HG03135 (cell line): ENCODE measurements around the gene XPOT.

Experiments used
- ATAC-seq: cut with Tn5 transposase; IDR thresholded peaks from one replicate; pipeline ENCODE4 v1.9.1; 2021; ENCODE audit warnings: mild to moderate bottlenecking, moderate library complexity; ENCODE audit not compliant: unreplicated experiment

XPOT gene

GRCh38 chr12:64413884-64414283, 9.7 kb downstream of the XPOT start:
- ATAC-seq: no peak

- ATAC-seq: no peak
These were observed 14.0 kb downstream of the XPOT start for GRCh38 chr12:64418209-64418608.

GRCh38 chr12:64419696-64420095, 15.5 kb downstream of the XPOT start:
- no peak for ATAC-seq

- no peak for ATAC-seq
These were observed 23.8 kb downstream of the XPOT start for GRCh38 chr12:64427988-64428387.

GRCh38 chr12:64428956-64429355, 24.8 kb downstream of the XPOT start:
- ATAC-seq: no peak

- no peak for ATAC-seq
These were observed 26.7 kb downstream of the XPOT start for GRCh38 chr12:64430886-64431285.

- ATAC-seq: no peak
These were observed 27.6 kb downstream of the XPOT start for GRCh38 chr12:64431791-64432190.

GRCh38 chr12:64433915-64434314, 29.7 kb downstream of the XPOT start:
- ATAC-seq: no peak

- no peak for ATAC-seq
These were observed 35.9 kb downstream of the XPOT start for GRCh38 chr12:64440100-64440499.

GRCh38 chr12:64445490-64445889, 41.3 kb downstream of the XPOT start:
- no peak for ATAC-seq

- no peak for ATAC-seq
These were observed 42.1 kb downstream of the XPOT start for GRCh38 chr12:64446295-64446694.

GRCh38 chr12:64450057-64450640, 46.0 kb downstream of the XPOT start:
- ATAC-seq: no peak

- no peak for ATAC-seq
These were observed 46.7 kb downstream of the XPOT start for GRCh38 chr12:64450711-64451486.

- ATAC-seq: peak; percentile 87
These were observed 47.7 kb downstream of the XPOT start, which contains the start of gene TBK1 for GRCh38 chr12:64451687-64452558. TSS of gene TBK1 (plus strand) at chr12:64452120. CDS start at chr12:64455871, 3,751 bp downstream.

GRCh38 chr12:64452559-64453329, 48.6 kb downstream of the XPOT start:
- ATAC-seq: no peak

GRCh38 chr12:64455506-64455905, 51.3 kb downstream of the XPOT start:
- no peak for ATAC-seq

GRCh38 chr12:64456119-64456518, 51.9 kb downstream of the XPOT start:
- ATAC-seq: no peak

GRCh38 chr12:64457032-64457431, 52.8 kb downstream of the XPOT start:
- no peak for ATAC-seq

GRCh38 chr12:64457466-64457865, 53.3 kb downstream of the XPOT start:
- ATAC-seq: no peak

GRCh38 chr12:64457923-64458322, 53.7 kb downstream of the XPOT start:
- no peak for ATAC-seq

GRCh38 chr12:64459394-64459891, 55.3 kb downstream of the XPOT start:
- ATAC-seq: peak; percentile 40
